ENCODE results near the gene CTAGE9.

DNA sequence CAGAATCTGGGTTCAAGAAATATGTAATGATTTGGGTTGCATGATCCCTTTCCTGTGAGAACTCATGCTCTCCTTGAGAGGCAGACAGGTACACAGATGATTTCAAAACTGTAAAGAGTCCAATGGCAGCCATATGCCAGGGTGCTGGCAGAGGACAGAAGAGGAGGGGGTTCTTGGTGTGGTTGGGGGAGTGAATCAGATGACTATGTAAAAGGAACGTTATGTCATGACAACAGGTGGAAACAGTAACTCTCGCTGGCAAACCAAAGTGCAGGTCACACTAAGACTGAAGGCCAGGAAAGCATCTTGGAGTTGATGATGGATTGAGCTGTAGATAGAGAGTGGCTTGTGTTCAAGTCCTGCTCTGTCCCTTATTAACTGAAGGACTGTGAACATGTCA is 29.9 kb downstream of the CTAGE9 start:
- TF ChIP-seq, protein P1, sequence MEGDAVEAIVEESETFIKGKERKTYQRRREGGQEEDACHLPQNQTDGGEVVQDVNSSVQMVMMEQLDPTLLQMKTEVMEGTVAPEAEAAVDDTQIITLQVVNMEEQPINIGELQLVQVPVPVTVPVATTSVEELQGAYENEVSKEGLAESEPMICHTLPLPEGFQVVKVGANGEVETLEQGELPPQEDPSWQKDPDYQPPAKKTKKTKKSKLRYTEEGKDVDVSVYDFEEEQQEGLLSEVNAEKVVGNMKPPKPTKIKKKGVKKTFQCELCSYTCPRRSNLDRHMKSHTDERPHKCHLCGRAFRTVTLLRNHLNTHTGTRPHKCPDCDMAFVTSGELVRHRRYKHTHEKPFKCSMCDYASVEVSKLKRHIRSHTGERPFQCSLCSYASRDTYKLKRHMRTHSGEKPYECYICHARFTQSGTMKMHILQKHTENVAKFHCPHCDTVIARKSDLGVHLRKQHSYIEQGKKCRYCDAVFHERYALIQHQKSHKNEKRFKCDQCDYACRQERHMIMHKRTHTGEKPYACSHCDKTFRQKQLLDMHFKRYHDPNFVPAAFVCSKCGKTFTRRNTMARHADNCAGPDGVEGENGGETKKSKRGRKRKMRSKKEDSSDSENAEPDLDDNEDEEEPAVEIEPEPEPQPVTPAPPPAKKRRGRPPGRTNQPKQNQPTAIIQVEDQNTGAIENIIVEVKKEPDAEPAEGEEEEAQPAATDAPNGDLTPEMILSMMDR (IDR thresholded peaks at IDR 0.05 in 4 of 5, conservative IDR thresholded peaks at IDR 0.05 in 1 of 5) = no peak
- TF ChIP-seq POLR2A (IDR thresholded peaks at IDR 0.05) = no peak

Data from gastrocnemius medialis (tissue), 4 donors.